ENCODE data around the gene GHDC. TPM values are rescaled to one million over a fixed set of nuclear protein-coding genes. Genes with fewer than 3 reads are reported as not detected.
"Not testable (repeated sequence)": the region's sequence is repeated elsewhere in the genome, so short reads cannot be mapped to it uniquely, and the experiment has no call there.

GHDC gene
- 10 to 100 TPM; 10.5 to 25.3 TPM for total RNA-seq

GRCh38 chr17:42193969-42194899, at the start of gene GHDC:
Gene GHDC (minus strand): TSS chr17:42194494. CDS start chr17:42193581, 913 bp downstream.
- peaks cover 0 to 7% of the 10 kb centered on the region in 2 donors for H3K36me3 Mint-ChIP-seq
- no peaks in the 10 kb centered on the region for H3K9me3 Mint-ChIP-seq
- peak; percentile 74 to 77 for DNase-seq (ENCODE audit: low spot score in 2 of 2)
- H3K27ac Mint-ChIP-seq: peak within 1 kb of the TSS; percentile 85 to 93
- peak; percentile 92 to 97 for ATAC-seq

GRCh38 chr17:42243493-42243982, 49.2 kb upstream of the GHDC start:
- Mint-ChIP-seq H3K36me3 (peaks cover 1 to 30% of the 10 kb centered on the region in 2 donors), H3K9me3 (no peaks in the 10 kb centered on the region), H3K27ac (no peak overlapping the region)
- no peak for DNase-seq (ENCODE audit: low spot score in 2 of 2)
- no peak for ATAC-seq

DNA sequence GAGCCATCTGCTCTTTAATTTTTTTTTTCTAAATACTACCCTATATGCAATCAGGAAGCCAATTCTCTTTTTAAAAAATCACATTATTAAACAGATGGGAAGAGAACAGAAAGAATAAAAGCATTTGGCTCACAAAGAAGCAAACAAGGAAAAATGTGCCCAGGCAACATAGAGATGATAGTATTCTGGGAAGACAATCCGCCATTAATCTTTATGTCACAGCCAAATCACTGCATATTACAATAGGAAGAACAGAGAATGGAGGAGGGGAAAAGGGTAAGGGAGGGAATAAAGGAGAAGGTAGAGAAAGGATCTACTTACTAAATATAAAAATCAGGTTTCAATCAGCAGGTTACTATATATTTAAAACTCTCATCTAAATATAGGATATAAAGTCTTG, 47.6 kb upstream of the GHDC start:
- Mint-ChIP-seq H3K9me3 (no peaks in the 10 kb centered on the region), H3K27ac (no peak overlapping the region), H3K36me3 (peaks cover 0 to 18% of the 10 kb centered on the region in 2 donors)
- ATAC-seq (no peak), DNase-seq (ENCODE audit: low spot score in 2 of 2) (no peak)

DNA sequence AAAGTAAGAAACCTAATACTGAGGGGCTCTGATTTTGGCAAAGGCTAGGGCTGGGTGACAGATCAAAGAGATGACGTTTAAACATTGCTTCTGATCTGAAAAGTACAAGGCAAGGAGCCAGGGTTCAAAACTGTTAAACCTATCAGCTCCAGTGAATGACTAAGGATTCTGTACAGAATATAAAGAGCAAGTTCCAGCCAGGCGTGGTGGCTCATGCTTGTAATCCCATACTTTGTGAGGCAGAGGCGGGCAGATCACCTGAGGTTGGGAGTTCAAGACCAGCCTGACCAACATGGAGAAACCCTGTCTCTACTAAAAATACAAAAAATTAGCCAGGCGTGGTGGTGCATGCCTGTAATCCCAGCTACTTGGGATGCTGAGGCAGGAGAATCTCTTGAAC, 46.6 kb upstream of the GHDC start:
- not testable (repeated sequence) for DNase-seq (ENCODE audit: low spot score in 2 of 2); H3K27ac Mint-ChIP-seq

DNA sequence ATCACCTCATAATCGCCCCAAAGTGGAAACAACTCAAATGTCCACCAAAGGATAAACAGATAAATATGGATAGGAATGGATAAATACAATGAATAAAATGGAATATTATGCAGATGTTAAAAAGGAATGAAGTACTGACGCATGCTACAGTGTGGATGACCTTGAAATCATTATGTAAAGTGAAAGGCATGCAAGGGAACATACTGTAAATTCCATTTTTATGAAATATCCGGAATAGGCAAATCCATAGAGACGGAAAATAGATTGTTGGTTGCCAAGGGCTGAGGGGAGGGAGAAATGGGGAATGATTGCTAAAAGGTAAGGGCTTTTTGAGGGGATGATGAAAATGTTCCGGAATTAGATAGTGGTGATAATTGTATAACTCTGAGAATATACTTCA, 45.9 kb upstream of the GHDC start:
- ATAC-seq: no peak
- peaks cover 0 to 13% of the 10 kb centered on the region in 2 donors for H3K36me3 Mint-ChIP-seq
- no peak for DNase-seq (ENCODE audit: low spot score in 2 of 2)
- peak overlapping the region in 1 of 2 donors; percentile 31 for H3K27ac Mint-ChIP-seq
- no peaks in the 10 kb centered on the region for H3K9me3 Mint-ChIP-seq

More for the DNA sequence above, 46.6 kb upstream of the GHDC start:
- not testable (repeated sequence) for H3K9me3 Mint-ChIP-seq, ATAC-seq
- H3K36me3 Mint-ChIP-seq: peaks cover 0 to 13% of the 10 kb centered on the region in 2 donors

GRCh38 chr17:42239576-42239975, 45.3 kb upstream of the GHDC start:
- not testable (repeated sequence) for H3K27ac Mint-ChIP-seq; DNase-seq (ENCODE audit: low spot score in 2 of 2); ATAC-seq; H3K9me3 Mint-ChIP-seq
- H3K36me3 Mint-ChIP-seq: peaks cover 0 to 13% of the 10 kb centered on the region in 2 donors

GRCh38 chr17:42236760-42237159, 42.5 kb upstream of the GHDC start:
- peaks cover 0 to 8% of the 10 kb centered on the region in 2 donors for H3K36me3 Mint-ChIP-seq
- ATAC-seq (no peak), DNase-seq (ENCODE audit: low spot score in 2 of 2) (no peak)
- H3K27ac Mint-ChIP-seq: no peak overlapping the region
- no peaks in the 10 kb centered on the region for H3K9me3 Mint-ChIP-seq

DNA sequence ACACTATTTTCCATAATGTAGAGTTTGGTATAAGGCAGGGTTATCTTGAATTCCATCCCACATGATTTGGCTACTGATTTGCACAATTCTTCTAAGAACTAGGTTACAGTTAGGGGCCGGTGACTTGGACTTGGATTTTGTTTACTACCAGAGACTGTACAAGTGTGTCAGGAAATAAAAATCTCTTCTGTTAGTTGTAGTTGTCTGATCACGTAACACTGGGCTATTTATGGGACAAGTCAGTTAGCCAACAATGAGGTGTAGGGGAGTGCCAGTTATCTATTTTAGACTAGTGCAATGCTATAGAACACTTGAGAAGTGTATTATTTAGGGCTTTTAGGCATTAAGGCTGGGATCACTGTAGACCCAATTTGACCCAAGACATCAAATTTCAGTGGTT, 39.7 kb upstream of the GHDC start:
- Mint-ChIP-seq H3K9me3 (no peaks in the 10 kb centered on the region), H3K36me3 (no peaks in the 10 kb centered on the region), H3K27ac (no peak overlapping the region)
- ATAC-seq (no peak), DNase-seq (ENCODE audit: low spot score in 2 of 2) (no peak)

DNA sequence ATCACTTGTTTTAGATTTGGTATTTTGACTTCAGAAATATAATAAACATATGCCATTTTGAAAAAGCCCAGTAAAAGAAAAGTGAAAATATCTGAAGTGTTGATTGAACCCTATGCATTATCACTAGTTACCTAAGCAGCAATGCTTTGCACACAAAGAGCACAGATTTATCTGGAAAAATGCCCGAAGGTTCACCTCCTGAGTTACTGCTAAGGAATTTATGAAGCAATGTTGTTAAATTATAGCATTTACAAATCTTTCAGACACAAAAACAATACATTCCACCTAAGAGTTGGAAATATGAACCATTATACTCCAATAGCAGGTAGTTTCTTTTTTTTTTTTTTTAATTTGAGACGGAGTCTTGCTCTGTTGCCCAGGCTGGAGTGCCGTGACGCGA, 38.9 kb upstream of the GHDC start:
- H3K36me3 Mint-ChIP-seq: no peaks in the 10 kb centered on the region
- ATAC-seq (no peak), DNase-seq (ENCODE audit: low spot score in 2 of 2) (no peak)
- H3K9me3 Mint-ChIP-seq: no peaks in the 10 kb centered on the region
- no peak overlapping the region for H3K27ac Mint-ChIP-seq

DNA sequence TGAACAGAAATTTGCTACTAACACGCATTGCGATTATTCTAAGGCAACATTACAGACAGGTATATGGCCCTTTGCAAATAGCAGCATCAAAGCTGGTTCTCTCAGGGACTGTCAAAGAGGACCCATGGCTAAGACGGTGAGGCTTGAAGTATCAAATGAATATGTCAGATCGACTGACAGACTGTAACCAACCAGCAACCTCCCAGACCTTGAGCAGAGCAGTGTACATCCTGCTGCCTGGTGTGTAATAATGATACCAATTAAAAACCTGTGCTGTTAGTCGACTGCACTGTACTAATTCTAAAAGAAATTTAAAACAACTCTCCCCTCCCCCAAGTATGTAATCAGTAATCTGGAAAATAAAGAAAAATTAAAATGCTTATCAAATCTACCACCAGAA, 35.9 kb upstream of the GHDC start:
- no peak overlapping the region for H3K27ac Mint-ChIP-seq
- DNase-seq (ENCODE audit: low spot score in 2 of 2) (no peak), ATAC-seq (peak; percentile 53 to 93)
- no peaks in the 10 kb centered on the region for H3K36me3 Mint-ChIP-seq
- H3K9me3 Mint-ChIP-seq: no peaks in the 10 kb centered on the region

DNA sequence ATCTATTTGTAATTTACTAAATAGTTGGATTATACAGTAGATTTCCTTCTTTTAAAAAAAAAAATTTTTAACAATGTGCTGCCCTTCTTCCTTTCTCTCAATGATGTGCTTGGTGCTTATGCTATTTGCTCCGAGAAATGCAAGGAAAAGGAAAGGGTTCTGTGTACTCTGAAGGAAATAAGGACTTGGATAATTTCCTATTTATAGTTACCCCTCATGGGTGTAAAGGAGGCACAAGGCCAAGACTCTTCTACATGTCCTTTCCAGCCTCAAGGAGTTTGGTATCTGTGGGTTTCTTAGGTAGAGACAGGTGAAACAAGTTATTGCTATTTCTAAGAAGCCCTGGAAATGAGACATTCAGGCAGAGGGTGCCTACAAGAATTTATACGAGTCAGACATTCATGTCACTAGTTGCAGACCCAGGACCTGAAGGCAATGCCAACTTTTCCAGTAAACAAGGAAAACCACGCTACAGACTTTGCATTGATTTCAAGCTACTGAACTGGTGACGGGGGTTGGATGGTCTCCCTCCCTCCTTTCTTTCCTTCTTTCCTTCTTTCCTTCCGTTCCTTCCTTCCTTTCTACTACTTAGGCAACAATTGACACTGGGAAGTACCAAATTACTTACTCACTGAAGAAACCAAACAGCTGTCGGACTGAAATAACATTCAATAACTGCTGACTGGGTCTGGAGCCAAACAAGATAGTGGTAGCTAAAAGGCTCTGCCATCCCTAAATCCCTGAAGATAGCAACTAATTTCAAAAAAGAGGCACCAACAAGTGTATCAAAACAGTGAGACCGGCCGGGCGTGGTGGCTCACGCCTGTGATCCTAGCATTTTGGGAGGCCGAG, 33.8 kb upstream of the GHDC start:
- ATAC-seq (peak in 1 of 2 donors; percentile 18), DNase-seq (ENCODE audit: low spot score in 2 of 2) (no peak)
- H3K9me3 Mint-ChIP-seq: no peaks in the 10 kb centered on the region
- no peaks in the 10 kb centered on the region for H3K36me3 Mint-ChIP-seq
- peak overlapping the region; percentile 37 to 53 for H3K27ac Mint-ChIP-seq

GRCh38 chr17:42225646-42226045, 31.4 kb upstream of the GHDC start:
- ATAC-seq: no peak
- Mint-ChIP-seq H3K9me3 (no peaks in the 10 kb centered on the region), H3K27ac (no peak overlapping the region), H3K36me3 (peaks cover 0 to 10% of the 10 kb centered on the region in 2 donors)
- DNase-seq (ENCODE audit: low spot score in 2 of 2): no peak

DNA sequence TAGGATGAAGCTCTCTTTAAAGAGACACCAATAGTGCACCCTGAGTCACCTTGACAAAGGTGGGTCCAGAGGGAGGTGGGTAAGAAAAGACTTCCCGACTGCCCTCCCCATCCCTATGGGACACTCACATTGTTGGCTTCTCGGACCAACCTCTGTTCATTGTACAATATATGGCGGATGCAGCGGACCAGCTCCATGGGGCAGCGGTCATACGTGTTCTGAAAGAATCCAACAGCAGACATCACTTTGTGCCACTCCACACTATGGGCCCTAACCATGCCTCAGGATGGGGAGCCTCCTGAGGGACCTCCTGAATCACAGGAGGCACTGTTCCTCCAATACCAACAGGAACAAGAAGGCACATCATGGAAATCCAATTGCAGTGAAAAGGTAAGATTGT, 30.4 kb upstream of the GHDC start:
- H3K27ac Mint-ChIP-seq: peak overlapping the region; percentile 3 to 29
- no peak for ATAC-seq
- DNase-seq (ENCODE audit: low spot score in 2 of 2): no peak
- peaks cover 0 to 10% of the 10 kb centered on the region in 2 donors for H3K36me3 Mint-ChIP-seq
- no peaks in the 10 kb centered on the region for H3K9me3 Mint-ChIP-seq

DNA sequence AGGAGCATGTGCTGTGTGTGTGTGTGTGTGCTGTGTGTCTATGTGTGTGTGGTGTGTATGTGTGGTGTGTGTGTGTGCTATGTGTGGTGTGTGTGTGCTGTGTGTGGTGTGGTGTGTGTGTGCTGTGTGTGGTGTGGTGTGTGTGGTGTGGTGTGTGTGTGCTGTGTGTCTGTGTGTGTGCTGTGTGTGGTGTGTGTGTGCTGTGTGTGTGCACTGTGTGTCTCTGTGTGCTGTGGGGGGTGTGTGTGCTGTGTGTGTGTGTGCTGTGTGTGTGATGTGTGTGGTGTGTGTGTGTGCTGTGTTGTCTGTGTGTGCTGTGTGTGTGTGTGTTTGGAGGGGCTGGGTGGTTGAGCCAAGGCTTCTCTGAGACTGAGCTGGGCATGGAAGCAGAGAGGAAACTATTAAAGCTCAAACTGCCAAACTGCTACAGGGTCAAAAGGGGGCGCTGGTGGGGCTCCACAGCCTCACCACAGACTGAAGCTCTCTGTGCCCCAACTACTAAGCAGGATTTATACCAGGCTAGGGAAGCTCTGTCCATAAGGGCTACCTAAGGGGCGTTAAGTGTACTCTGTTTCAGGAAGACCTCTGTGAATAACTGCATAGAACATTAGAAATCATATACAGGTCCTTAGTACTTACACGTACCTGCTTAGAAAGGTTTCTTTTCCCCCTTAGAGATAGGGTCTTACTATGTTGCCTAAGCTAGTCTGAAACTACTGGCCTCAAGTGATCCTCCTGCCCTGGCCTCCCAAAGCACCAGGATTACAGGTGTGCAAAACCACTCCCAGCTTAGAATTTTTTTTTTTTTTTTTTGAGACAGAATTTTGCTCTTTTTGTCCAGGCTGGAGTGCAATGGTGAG, 27.8 kb upstream of the GHDC start:
- DNase-seq (ENCODE audit: low spot score in 2 of 2): peak in 1 of 2 donors; percentile 51
- Mint-ChIP-seq H3K9me3 (no peaks in the 10 kb centered on the region), H3K36me3 (peaks cover 4 to 10% of the 10 kb centered on the region in 2 donors), H3K27ac (peak overlapping the region; percentile 80 to 86)
- peak; percentile 76 to 77 for ATAC-seq

DNA sequence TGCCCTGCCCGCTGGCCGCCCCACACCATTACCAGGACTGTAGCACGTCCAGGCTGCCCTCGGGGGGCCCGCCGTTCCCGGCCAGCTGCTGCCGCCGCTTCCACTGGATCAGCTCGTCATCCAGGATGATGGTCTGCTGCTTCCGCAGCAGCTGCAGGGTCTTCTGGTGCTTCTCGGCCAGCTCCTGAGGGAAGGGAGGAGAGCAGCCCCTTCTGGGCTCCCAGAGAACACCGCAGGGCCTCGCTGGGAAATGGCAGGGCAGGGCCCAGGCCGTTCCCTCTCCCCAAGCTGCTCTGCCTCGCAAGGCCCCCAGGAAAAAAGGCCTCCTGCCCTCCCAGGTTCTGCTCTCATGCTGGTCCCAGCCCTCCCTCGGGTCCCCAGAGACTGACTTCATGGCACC, 25.0 kb upstream of the GHDC start:
- DNase-seq (ENCODE audit: low spot score in 2 of 2); H3K9me3 Mint-ChIP-seq; H3K36me3 Mint-ChIP-seq; H3K27ac Mint-ChIP-seq: not testable (repeated sequence)
- ATAC-seq: peak in 1 of 2 donors; percentile 29

DNA sequence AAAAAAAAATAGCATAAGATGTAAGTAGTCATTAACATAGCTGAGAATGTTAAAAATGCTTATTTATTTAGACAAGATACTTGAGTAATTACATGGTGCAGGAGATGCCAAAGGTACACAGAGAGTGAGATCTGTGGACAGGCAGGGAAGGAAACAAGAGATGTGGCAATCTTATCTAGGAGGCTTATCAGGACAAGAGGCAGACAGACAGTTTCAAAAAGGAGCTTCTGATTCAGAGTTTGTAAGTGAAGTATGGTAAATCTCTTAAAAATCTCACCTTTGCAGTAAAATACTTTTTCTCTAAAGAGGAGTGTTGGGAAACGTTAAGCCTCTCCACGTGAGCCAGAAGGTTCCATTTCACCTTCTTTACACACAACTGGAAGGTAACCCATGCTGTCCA, 19.9 kb upstream of the GHDC start:
- Mint-ChIP-seq H3K27ac (peak overlapping the region in 1 of 2 donors; percentile 18), H3K36me3 (peaks cover 0 to 19% of the 10 kb centered on the region in 2 donors), H3K9me3 (no peaks in the 10 kb centered on the region)
- DNase-seq (ENCODE audit: low spot score in 2 of 2): no peak
- ATAC-seq: no peak
